Heart right ventricle (tissue), 16 donors: ENCODE measurements around the gene NPBWR2. TPM values are rescaled to one million over a fixed set of nuclear protein-coding genes. Genes with fewer than 3 reads are reported as not detected.

Experiments
- ATAC-seq, 8 donors: fragments of 200-7000 bp; cut with Tn5 transposase; one replicate each; pipeline ENCODE4 v1.9.1; 2020; ENCODE audit warnings: mild to moderate bottlenecking in 8 of 8, moderate library complexity in 8 of 8, moderate number of reproducible peaks in 1 of 8
- DNase-seq, 2 donors: peaks; one replicate each; pipeline ENCODE4 v3.0.0-alpha.2; 2020
- H3K27ac ChIP-seq, 10 donors: fragments of 200-600 bp; sonication (generic) in 2 of 10; one replicate each; pipeline versions ENCODE4 v1.5.0 to v1.8.0; 2020 to 2022; ENCODE audit warnings: mild to moderate bottlenecking in 3 of 10
- H3K27me3 ChIP-seq, 7 donors: fragments of 200-600 bp; one replicate each; pipeline ENCODE4 v1.8.0; 2021 to 2022; ENCODE audit warnings: mild to moderate bottlenecking in 2 of 7
- H3K36me3 ChIP-seq, 9 donors: fragments of 200-600 bp; sonication (generic) in 1 of 9; one replicate each; pipeline versions ENCODE4 v1.5.0 to v1.8.0; 2020 to 2022; ENCODE audit warnings: mild to moderate bottlenecking in 2 of 9
- H3K4me1 ChIP-seq, 9 donors: fragments of 200-600 bp; sonication (generic) in 1 of 9; one replicate each; pipeline versions ENCODE4 v1.5.0 to v1.8.0; 2020 to 2022; ENCODE audit warnings: mild to moderate bottlenecking in 4 of 9
- H3K4me3 ChIP-seq, 10 donors: fragments of 200-600 bp; sonication (generic) in 2 of 10; one replicate each; pipeline versions ENCODE4 v1.5.0 to v1.8.0; 2020 to 2022; ENCODE audit warnings: mild to moderate bottlenecking in 7 of 10, moderate library complexity in 2 of 10
- H3K9me3 ChIP-seq, 11 donors: fragments of 200-600 bp in 10 of 11; sonication (generic) in 2 of 11; one replicate each; pipeline versions ENCODE4 v1.5.0 to v1.8.0; 2013 to 2022; ENCODE audit warnings: mild to moderate bottlenecking in 2 of 11, control low read depth in 1 of 11, moderate library complexity in 1 of 11
- WGBS, 2 donors: extraction: QIAGEN DNeasy Blood & Tissue Kit; methylation state at CpG; one replicate each; pipeline ENCODE4 v1.1.7; 2013; ENCODE audit warnings: inconsistent platforms in 1 of 2; 5-methylcytosine and 5-hydroxymethylcytosine counted together
- intact Hi-C, 10 donors: fragments of 100-400 bp; cut with DNase I; formaldehyde crosslinking; loops; one replicate each; pipeline versions ENCODE4 v1.11.1 to v1.14.2; 2022
- polyA plus RNA-seq, 2 donors: library from polyadenylated mRNA; stranded (reverse); fragments of 200-250 nt; gene quantifications; one replicate each; pipeline ENCODE4 v1.2.3, GENCODE V29; 2013
- total RNA-seq, 10 donors: library from RNA; stranded (reverse); fragmentation: NEBNext Ultra II Directional in 3 of 10; extraction: Animal tissue kit (Norgen Biotek cat#: 25700) in 3 of 10; gene quantifications; one replicate each; pipeline versions ENCODE4 v1.2.1 to v1.2.4, GENCODE V29; 2021 to 2023
- TF ChIP-seq, protein P1 (sequence below), 9 donors: fragments of 200-600 bp; sonication (generic) in 2 of 9; IDR thresholded peaks; one replicate each; pipeline versions ENCODE4 v1.5.0 to v1.8.0; 2021 to 2022; ENCODE audit warnings: antibody characterized with exemption in 9 of 9, mild to moderate bottlenecking in 5 of 9, moderate library complexity in 1 of 9
- donor health status: Arrhythmogenic right ventricular cardiomyopathy.
- donor health status: ischemic (EF 13 %, LVEDD 7.1; RV severe dilation, severe dysfunction).
- donor health status: healthy with polysubstance abuse.
- donor health status: DM: no; HTN: yes; CAD: no.
- donor health status: DM: no; HTN: no; CAD: no.
- donor health status: ischemic (EF 25% LVEDD 6.9; RV normal size, moderate dysfunction).
- donor health status: ischemic (EF 25% LVEDD 5.7; RV mildly dilated, moderate dysfunction).
- donor health status: healthy.
- donor health status: DM: yes; HTN: yes; CAD: no.
- donor health status: Ischemic cardiomyopathy.
- donor health status: ischemic (EF 35%, LVEDD 5.7; RV mildly dilated, moderate dysfunction).
- donor health status: nonischemic (EF 11% LVEDD 7.7; RV severe dilation, severe dysfunction).
- donor health status: DM: yes; HTN: yes; CAD: no.
- donor health status: PGD.
- donor health status: ischemic (EF 29% LVEDD 5.4; RV normal size, mild dysfunction).
- donor health status: nonischemic (EF 23%, LVEDD 6.1; RV moderate dilation, normal function).

NPBWR2 gene
- total and polyA plus RNA-seq, 12 donors = not detected

DNA sequence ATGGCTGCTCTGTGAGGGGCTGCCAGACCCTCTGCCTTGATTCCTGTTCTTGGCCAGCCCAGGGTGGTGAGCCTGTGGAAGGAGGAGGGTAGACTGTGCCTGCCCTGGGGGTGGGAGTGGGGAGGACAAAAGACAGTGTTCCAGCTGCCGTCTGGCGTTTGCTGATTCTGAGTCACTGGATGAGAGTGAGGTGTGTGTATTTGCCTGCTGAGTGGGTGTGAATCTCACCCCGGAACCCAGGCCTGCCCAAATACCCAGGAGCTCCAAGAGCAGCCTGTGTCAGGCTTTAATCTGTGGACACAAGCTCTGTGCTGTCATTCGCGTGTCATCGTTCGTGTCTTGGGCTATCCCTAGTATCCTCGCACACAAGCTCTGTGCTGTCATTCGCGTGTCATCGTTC is 20.6 kb downstream of the NPBWR2 start:
- H3K27me3 ChIP-seq = peaks cover 0 to 42% (median 30%) of the 10 kb centered on the region in 7 donors
- peaks cover 0 to 3% (median 0%) of the 10 kb centered on the region in 11 donors for H3K9me3 ChIP-seq
- ATAC-seq (no peak), DNase-seq (no peak)
- intact Hi-C loops = no loop called here
- no peak overlapping the region for H3K4me3 ChIP-seq
- H3K27ac ChIP-seq = no peak overlapping the region
- no peaks in the 10 kb centered on the region for H3K36me3 ChIP-seq
- WGBS, 2 donors = 92% methylated on average over 8 of the region's 11 CpGs
- peaks cover 6 to 28% (median 21%) of the 10 kb centered on the region in 9 donors for H3K4me1 ChIP-seq
- TF ChIP-seq, protein P1, sequence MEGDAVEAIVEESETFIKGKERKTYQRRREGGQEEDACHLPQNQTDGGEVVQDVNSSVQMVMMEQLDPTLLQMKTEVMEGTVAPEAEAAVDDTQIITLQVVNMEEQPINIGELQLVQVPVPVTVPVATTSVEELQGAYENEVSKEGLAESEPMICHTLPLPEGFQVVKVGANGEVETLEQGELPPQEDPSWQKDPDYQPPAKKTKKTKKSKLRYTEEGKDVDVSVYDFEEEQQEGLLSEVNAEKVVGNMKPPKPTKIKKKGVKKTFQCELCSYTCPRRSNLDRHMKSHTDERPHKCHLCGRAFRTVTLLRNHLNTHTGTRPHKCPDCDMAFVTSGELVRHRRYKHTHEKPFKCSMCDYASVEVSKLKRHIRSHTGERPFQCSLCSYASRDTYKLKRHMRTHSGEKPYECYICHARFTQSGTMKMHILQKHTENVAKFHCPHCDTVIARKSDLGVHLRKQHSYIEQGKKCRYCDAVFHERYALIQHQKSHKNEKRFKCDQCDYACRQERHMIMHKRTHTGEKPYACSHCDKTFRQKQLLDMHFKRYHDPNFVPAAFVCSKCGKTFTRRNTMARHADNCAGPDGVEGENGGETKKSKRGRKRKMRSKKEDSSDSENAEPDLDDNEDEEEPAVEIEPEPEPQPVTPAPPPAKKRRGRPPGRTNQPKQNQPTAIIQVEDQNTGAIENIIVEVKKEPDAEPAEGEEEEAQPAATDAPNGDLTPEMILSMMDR (IDR thresholded peaks at IDR 0.05) = no peak

DNA sequence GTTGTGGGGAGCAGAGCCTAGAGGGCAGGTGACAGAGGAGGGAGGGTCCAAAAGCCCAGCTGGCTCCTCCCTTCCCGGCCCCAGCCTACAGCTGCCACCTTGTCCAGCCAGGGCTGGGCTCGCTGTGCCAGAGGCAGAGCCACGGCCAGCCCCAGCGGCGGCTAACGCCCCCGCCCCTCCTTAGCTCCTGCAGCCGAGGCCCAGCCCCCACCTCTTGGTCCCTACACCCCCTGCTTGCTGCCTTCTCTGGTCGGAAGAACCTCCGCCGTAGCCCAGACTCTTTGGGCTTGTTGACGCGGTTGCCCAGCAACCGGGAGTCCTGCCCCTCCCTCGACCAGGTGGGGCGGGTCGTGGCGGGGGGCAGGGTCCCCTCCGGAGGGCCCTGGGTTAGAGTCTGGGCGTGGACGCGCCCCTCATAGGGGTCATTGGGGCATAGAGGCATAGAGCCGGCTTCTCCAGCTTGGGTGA is 22.6 kb downstream of the NPBWR2 start:
- H3K36me3 ChIP-seq = no peaks in the 10 kb centered on the region
- H3K27ac ChIP-seq = no peak overlapping the region
- intact Hi-C loops = loop anchor here in 5 of 10 donors (5.0 kb wide), 2 partner anchors 33 to 38 kb away; no protein-coding TSS in a partner anchor
- peaks cover 0 to 39% (median 30%) of the 10 kb centered on the region in 7 donors for H3K27me3 ChIP-seq
- H3K4me3 ChIP-seq = no peak overlapping the region
- TF ChIP-seq, protein P1 (IDR thresholded peaks at IDR 0.05) = no peak
- DNase-seq = no peak
- no peak for ATAC-seq
- H3K9me3 ChIP-seq = peaks cover 0 to 3% (median 0%) of the 10 kb centered on the region in 11 donors
- H3K4me1 ChIP-seq = peaks cover 6 to 42% (median 22%) of the 10 kb centered on the region in 9 donors
- WGBS, 2 donors = 2 to 8% methylated on average over 23 of the region's 23 CpGs

DNA sequence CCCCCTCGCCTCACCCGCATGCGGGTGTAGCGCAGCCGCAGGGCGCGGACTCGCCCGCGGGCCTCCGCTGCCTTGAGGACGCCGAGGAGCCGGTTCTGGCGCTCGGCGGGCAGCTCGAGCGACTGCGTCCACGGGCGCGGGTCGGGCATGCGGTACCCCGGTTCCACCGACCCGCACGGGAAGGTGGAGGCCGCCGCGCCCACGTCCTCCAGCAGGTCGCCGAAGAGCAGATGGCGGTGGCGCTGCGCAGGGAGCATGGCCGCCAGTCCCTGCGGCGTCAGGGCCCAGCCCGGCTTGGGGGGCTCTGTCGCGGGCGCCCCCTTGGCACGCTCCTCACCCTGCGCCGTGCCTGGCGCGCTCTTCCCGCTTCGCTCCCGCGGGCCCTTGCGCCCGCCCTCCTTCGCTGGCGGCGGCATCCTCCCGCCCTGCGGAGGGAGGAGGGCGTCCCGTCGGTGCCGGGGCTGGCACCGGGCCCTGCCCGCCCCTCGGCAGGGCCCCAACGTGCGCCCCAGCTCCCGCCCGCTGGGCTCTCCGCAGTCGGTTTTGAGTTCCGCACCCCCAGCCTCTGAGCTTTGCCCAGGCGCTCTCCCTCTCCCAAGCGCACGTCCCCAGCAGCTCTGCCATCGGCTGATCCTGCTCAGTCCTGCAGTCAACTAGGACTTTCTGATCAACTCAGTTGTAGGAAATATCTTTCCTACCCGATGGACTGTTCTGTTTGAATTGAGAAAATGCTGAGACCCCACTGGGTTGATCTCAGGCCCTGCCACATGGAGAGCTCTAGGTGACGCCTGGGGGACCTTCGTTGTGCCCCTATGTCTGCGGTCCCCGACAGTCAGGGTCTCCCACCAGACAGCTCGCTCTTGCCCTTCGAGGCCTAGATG is 23.3 kb downstream of the NPBWR2 start, which contains the start of gene LKAAEAR1:
LKAAEAR1 (minus strand) TSS at position 595 of the 881 bp plus-strand sequence; CDS start at position 416, 179 bp downstream.
- DNase-seq (no peak), ATAC-seq (no peak)
- Histone ChIP-seq H3K27ac (peak within 1 kb of the TSS in 1 of 10 donors; percentile 14), H3K36me3 (no peaks in the 10 kb centered on the region), H3K4me3 (peak within 1 kb of the TSS; percentile 27 to 74 (median 62)), H3K27me3 (peaks cover 0 to 37% (median 30%) of the 10 kb centered on the region in 7 donors), H3K9me3 (peaks cover 0 to 3% (median 0%) of the 10 kb centered on the region in 11 donors), H3K4me1 (peaks cover 7 to 46% (median 26%) of the 10 kb centered on the region in 9 donors)
- TF ChIP-seq, protein P1 (IDR thresholded peaks at IDR 0.05) = peak in 1 of 9 donors; percentile 1
- WGBS, 2 donors = 3% methylated on average over 61 to 82 of the region's 86 CpGs
- intact Hi-C loops = loop anchor here in 5 of 10 donors (5.0 kb wide), 2 partner anchors 33 to 38 kb away; no protein-coding TSS in a partner anchor

DNA sequence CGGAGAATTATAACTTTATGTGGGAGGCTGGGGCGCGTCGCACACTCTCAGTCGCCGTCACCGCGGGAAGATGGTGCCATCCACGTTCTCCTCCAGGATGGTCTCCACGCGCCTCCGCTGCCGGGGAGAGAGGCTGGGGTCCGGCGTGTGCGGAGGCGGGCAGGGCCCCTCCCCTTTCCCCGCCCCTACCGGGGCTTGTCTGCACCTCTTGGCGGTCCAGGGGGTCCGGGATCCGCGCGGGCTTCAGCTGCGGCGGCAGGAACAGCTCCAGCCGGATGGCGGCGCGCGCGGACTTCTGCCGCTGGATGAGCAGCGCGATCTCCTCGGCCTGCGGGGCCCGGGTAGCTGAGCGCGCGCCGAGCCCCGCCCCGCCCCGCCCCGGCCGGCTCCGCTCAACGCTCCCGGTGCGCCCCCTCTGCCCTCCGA is 24.0 kb downstream of the NPBWR2 start:
- 1% methylated on average over 36 to 52 of the region's 52 CpGs for WGBS, 2 donors
- intact Hi-C loops = loop anchor here in 5 of 10 donors (5.0 kb wide), 2 partner anchors 34 to 39 kb away; no protein-coding TSS in a partner anchor

More for the DNA sequence above, 24.0 kb downstream of the NPBWR2 start:
- peak overlapping the region; percentile 27 to 74 (median 62) for H3K4me3 ChIP-seq
- H3K36me3 ChIP-seq = no peaks in the 10 kb centered on the region
- TF ChIP-seq, protein P1 (IDR thresholded peaks at IDR 0.05) = peak; percentile 35 to 83 (median 68)
- peaks cover 0 to 3% (median 0%) of the 10 kb centered on the region in 11 donors for H3K9me3 ChIP-seq
- ATAC-seq (peak; percentile 28 to 62 (median 56)), DNase-seq (peak; percentile 66 to 77)
- peaks cover 14 to 53% (median 33%) of the 10 kb centered on the region in 9 donors for H3K4me1 ChIP-seq
- peak overlapping the region in 1 of 10 donors; percentile 14 for H3K27ac ChIP-seq
- peaks cover 0 to 37% (median 30%) of the 10 kb centered on the region in 7 donors for H3K27me3 ChIP-seq
